ENCODE data around the gene PGPEP1. TPM values are rescaled to one million over a fixed set of nuclear protein-coding genes. Genes with fewer than 3 reads are reported as not detected.
A peak's percentile ranks its signal among the peaks of the same experiment; 100 is the strongest.

The PGPEP1 gene
- polyA plus RNA-seq, 1 experiment = 22.0 TPM

GRCh38 chr19:18417250-18418028, 77.0 kb downstream of the PGPEP1 start:
- Histone ChIP-seq H3K4me3 (ENCODE audit: low read depth, low read length) (peak overlapping the region; percentile 47), H3K27ac (ENCODE audit: low read depth, low read length) (peak overlapping the region; percentile 94), H3K27me3 (ENCODE audit: control insufficient read depth, insufficient read depth, low read length) (no peaks in the 10 kb centered on the region), H3K9me3 (ENCODE audit: control insufficient read depth, insufficient read depth, low read length) (no peaks in the 10 kb centered on the region; the same call in 1 of the 2 replicates)
- POLR2A ChIA-PET = interaction anchor here (0.6 to 2.3 kb wide), 7 partner anchors 14 to 603 kb away, joined by 3 to 18 read pairs (median 4); partner anchors contain the start of gene JUND
- DNase-seq (ENCODE audit: low read depth, low spot score) = no peak
- no peak for TF ChIP-seq CTCF (IDR thresholded peaks at IDR 0.05; ENCODE audit: low read depth, low read length)
- CTCF ChIA-PET = interaction anchor here (1.4 to 2.6 kb wide), 5 partner anchors 29 to 138 kb away, joined by 3 to 14 read pairs (median 6); no protein-coding TSS in a partner anchor

- no peak for TF ChIP-seq CTCF (IDR thresholded peaks at IDR 0.05; ENCODE audit: low read depth, low read length)
- peak overlapping the region; percentile 47 for H3K27ac ChIP-seq (ENCODE audit: low read depth, low read length)
- no peaks in the 10 kb centered on the region; the same call in 1 of the 2 replicates for H3K9me3 ChIP-seq (ENCODE audit: control insufficient read depth, insufficient read depth, low read length)
- peak overlapping the region; percentile 27 for H3K4me3 ChIP-seq (ENCODE audit: low read depth, low read length)
- ChIA-PET POLR2A (interaction anchor here (0.6 to 2.3 kb wide), 4 partner anchors 15 to 548 kb away, joined by 3 to 18 read pairs (median 5); partner anchors contain the start of genes GDF15 and JUND), CTCF (interaction anchor here (1.4 to 2.6 kb wide), 3 partner anchors 68 to 139 kb away, joined by 3 to 12 read pairs (median 5); no protein-coding TSS in a partner anchor)
- no peak for DNase-seq (ENCODE audit: low read depth, low spot score)
- no peaks in the 10 kb centered on the region for H3K27me3 ChIP-seq (ENCODE audit: control insufficient read depth, insufficient read depth, low read length)
Measured at GRCh38 chr19:18418029-18418482, 77.7 kb downstream of the PGPEP1 start.

GRCh38 chr19:18418483-18419194, 78.2 kb downstream of the PGPEP1 start:
- TF ChIP-seq CTCF (IDR thresholded peaks at IDR 0.05; ENCODE audit: low read depth, low read length) = no peak
- ChIA-PET CTCF (interaction anchor here (1.4 to 2.0 kb wide), 2 partner anchors 69 to 90 kb away, joined by 3 to 5 read pairs; no protein-coding TSS in a partner anchor), POLR2A (interaction anchor here (0.6 to 1.8 kb wide), 5 partner anchors 10 to 549 kb away, joined by 5 to 14 read pairs (median 6); partner anchors contain the start of genes GDF15 and JUND)
- DNase-seq (ENCODE audit: low read depth, low spot score) = no peak
- Histone ChIP-seq H3K9me3 (ENCODE audit: control insufficient read depth, insufficient read depth, low read length) (no peaks in the 10 kb centered on the region; the same call in 1 of the 2 replicates), H3K27ac (ENCODE audit: low read depth, low read length) (peak overlapping the region; percentile 47), H3K27me3 (ENCODE audit: control insufficient read depth, insufficient read depth, low read length) (no peaks in the 10 kb centered on the region), H3K4me3 (ENCODE audit: low read depth, low read length) (peak overlapping the region; percentile 49)

- POLR2A ChIA-PET = interaction anchor here (0.6 to 1.8 kb wide), 5 partner anchors 9 to 139 kb away, joined by 3 to 14 read pairs (median 6); partner anchors contain the start of genes GDF15 and JUND
Measured at GRCh38 chr19:18419195-18419698, 78.8 kb downstream of the PGPEP1 start, which contains the start of gene SSBP4. Gene SSBP4, plus strand, starts transcription at chr19:18419398. Its CDS starts 251 bp downstream, at chr19:18419649.

More at GRCh38 chr19:18419195-18419698, 78.8 kb downstream of the PGPEP1 start, which contains the start of gene SSBP4:
- Histone ChIP-seq H3K27ac (ENCODE audit: low read depth, low read length) (peak within 1 kb of the TSS; percentile 47), H3K27me3 (ENCODE audit: control insufficient read depth, insufficient read depth, low read length) (no peaks in the 10 kb centered on the region), H3K4me3 (ENCODE audit: low read depth, low read length) (peak within 1 kb of the TSS; percentile 71), H3K9me3 (ENCODE audit: control insufficient read depth, insufficient read depth, low read length) (no peaks in the 10 kb centered on the region; the same call in 1 of the 2 replicates)
- CTCF ChIA-PET = interaction anchor here (0.8 to 2.0 kb wide), 3 partner anchors 17 to 140 kb away, joined by 3 to 5 read pairs (median 5); no protein-coding TSS in a partner anchor
- no peak for DNase-seq (ENCODE audit: low read depth, low spot score)
- TF ChIP-seq CTCF (IDR thresholded peaks at IDR 0.05; ENCODE audit: low read depth, low read length) = 0 out of 2 replicates have a peak, but pooled peaks have one; percentile 18

Small RNAs within 50 kb of the gene (small RNA-seq; reads per million reads assigned to genes)
- gene MIR3189 (ENCODE audit: insufficient read length, low read depth) (1.3 reads per million), gene RN7SL513P (ENCODE audit: insufficient read length, low read depth) (not detected)

Other genes starting within 250 kb of the PGPEP1 start
- gene MAST3, start 242.8 kb upstream of the PGPEP1 start, polyA plus RNA-seq (2011; rRNA removed) = 2.1 and 2.5 TPM in 2 replicates
- gene PIK3R2, start 187.4 kb upstream of the PGPEP1 start, polyA plus RNA-seq (2011; rRNA removed) = 19.7 and 23.3 TPM in 2 replicates
- 6.9 and 8.1 TPM in 2 replicates for gene IFI30, start 166.8 kb upstream of the PGPEP1 start, polyA plus RNA-seq (2011; rRNA removed)
- 8.2 and 13.4 TPM in 2 replicates for gene MPV17L2, start 147.4 kb upstream of the PGPEP1 start, polyA plus RNA-seq (2011; rRNA removed)
- gene RAB3A, start 136.6 kb upstream of the PGPEP1 start, polyA plus RNA-seq (2011; rRNA removed) = 2.8 and 6.1 TPM in 2 replicates
- 0.12 and 0.46 TPM in 2 replicates for gene PDE4C, start 114.2 kb upstream of the PGPEP1 start, polyA plus RNA-seq (2011; rRNA removed)
- gene IQCN, start 66.1 kb upstream of the PGPEP1 start, polyA plus RNA-seq (2011; rRNA removed) = 0.45 and 0.53 TPM in 2 replicates
- 48.6 and 67.8 TPM in 2 replicates for gene JUND, start 59.0 kb upstream of the PGPEP1 start, polyA plus RNA-seq (2011; rRNA removed)
- gene LSM4, start 17.5 kb upstream of the PGPEP1 start, polyA plus RNA-seq (2011; rRNA removed) = 58.6 and 69.3 TPM in 2 replicates
- 25.0 and 35.9 TPM in 2 replicates for gene GDF15, start 45.6 kb downstream of the PGPEP1 start, polyA plus RNA-seq (2011; rRNA removed)
- 0.12 and 0.32 TPM in 2 replicates for gene LRRC25, start 57.0 kb downstream of the PGPEP1 start, polyA plus RNA-seq (2011; rRNA removed)
- gene SSBP4, start 78.8 kb downstream of the PGPEP1 start, polyA plus RNA-seq (2011; rRNA removed) = 9.4 and 12.6 TPM in 2 replicates
- gene ISYNA1, start 97.5 kb downstream of the PGPEP1 start, polyA plus RNA-seq (2011; rRNA removed) = 13.3 and 19.2 TPM in 2 replicates
- gene ELL, start 181.5 kb downstream of the PGPEP1 start, polyA plus RNA-seq (2011; rRNA removed) = 2.7 and 4.1 TPM in 2 replicates
- 123 and 192 TPM in 2 replicates for gene FKBP8, start 203.0 kb downstream of the PGPEP1 start, polyA plus RNA-seq (2011; rRNA removed)
- gene KXD1, start 217.3 kb downstream of the PGPEP1 start, polyA plus RNA-seq (2011; rRNA removed) = 77.3 and 104 TPM in 2 replicates
- 1,723 and 2,315 TPM in 2 replicates for gene UBA52, start 231.3 kb downstream of the PGPEP1 start, polyA plus RNA-seq (2011; rRNA removed)
- gene REX1BD, start 248.2 kb downstream of the PGPEP1 start, polyA plus RNA-seq (2011; rRNA removed) = 17.6 TPM in 2 replicates